ENCODE data around the gene TRDN.
"Not testable (repeated sequence)": the region's sequence is repeated elsewhere in the genome, so short reads cannot be mapped to it uniquely, and the experiment has no call there.

Gene TRDN

DNA sequence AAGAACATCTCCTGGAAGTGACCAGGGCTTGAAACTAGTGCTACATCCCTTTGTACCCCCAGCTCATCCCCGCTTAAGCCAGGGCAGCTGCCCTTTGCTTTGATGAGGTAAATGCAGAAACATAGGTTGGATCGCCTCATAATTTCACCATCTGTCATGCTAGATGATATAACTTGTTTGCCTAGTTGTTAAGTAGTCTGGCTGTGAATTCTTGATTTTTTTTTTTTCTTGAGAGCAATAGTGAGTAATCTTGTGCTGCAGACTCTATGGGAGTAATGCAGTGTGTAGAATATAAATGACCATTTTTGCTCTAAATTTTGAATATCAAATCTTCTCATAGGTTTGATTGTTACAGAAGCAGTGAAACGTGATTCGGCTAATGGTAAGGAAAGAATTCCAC lies 4.1 kb downstream of the TRDN start:
- DNase-seq (ENCODE audit: low read depth), result no peak

GRCh38 chr6:123629258-123629941 lies 7.3 kb downstream of the TRDN start:
- DNase-seq (ENCODE audit: low read depth), result no peak

GRCh38 chr6:123625696-123626095 lies 11.1 kb downstream of the TRDN start:
- DNase-seq (ENCODE audit: low read depth), result no peak

- DNase-seq (ENCODE audit: low read depth), result no peak
These were observed 14.0 kb downstream of the TRDN start for GRCh38 chr6:123622780-123623179.

DNA sequence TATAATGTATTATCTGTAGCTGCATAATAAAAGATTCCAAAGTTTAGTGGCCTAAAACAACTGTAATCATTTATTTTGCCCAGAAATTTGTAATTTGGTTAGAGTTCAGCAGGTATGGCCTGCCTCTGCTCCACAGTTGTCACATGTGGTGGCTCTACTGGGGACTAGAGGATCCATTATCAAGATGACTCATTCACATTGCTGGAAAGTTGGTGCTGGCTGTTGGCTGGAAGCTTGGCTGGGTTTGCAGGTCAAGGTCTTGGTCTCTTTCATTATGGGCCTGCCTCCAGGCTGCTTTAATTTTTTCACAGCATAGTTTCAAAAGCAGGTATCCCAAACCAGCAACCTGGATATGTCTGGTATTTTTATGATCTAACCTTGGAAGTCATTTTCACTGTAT lies 17.6 kb downstream of the TRDN start:
- no peak for DNase-seq (ENCODE audit: low read depth)

- DNase-seq (ENCODE audit: low read depth), result no peak
These were observed 19.8 kb downstream of the TRDN start for GRCh38 chr6:123616942-123617341.

DNA sequence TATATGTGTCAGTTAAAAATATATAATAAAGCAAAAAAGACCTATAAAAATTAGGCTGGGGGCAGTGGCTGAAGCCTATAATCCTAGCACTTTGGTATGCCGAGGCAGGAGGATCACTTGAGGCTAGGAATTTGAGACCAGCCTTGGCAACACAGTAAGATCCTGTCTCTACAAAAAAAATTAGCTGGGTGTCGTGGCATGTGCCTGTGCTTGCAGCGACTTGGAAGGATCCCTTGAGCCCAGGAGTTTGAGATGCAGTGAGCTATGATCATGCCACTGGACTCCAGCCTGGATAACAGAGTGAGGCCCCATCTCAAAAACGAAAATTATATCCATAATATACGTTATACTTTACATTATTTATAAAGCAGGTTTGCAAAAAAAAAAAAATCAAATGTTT lies 20.7 kb downstream of the TRDN start:
- DNase-seq (ENCODE audit: low read depth), result no peak

DNA sequence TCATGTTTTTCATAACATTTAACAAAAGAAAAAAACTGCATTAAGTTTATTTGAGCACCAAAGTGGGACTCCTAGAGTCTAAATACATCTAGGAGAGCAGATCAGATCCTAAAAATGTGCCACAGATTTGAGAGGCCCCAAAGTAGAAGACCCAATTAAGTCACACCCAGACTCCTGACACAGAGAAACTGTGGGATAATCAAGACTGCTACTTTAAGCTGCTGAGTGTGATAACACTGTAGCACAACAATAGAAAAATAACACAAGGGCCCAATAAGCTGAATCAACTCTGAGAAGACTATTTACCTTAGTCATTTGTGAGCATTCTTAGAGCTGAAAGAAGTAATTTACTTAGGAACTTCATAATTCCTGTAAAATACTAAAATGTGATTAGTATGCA lies 26.0 kb downstream of the TRDN start:
- no peak for DNase-seq (ENCODE audit: low read depth)

GRCh38 chr6:123604067-123604466 lies 32.7 kb downstream of the TRDN start:
- no peak for DNase-seq (ENCODE audit: low read depth)

- DNase-seq (ENCODE audit: low read depth), result no peak
These were observed 38.7 kb downstream of the TRDN start for GRCh38 chr6:123598011-123598410.

DNA sequence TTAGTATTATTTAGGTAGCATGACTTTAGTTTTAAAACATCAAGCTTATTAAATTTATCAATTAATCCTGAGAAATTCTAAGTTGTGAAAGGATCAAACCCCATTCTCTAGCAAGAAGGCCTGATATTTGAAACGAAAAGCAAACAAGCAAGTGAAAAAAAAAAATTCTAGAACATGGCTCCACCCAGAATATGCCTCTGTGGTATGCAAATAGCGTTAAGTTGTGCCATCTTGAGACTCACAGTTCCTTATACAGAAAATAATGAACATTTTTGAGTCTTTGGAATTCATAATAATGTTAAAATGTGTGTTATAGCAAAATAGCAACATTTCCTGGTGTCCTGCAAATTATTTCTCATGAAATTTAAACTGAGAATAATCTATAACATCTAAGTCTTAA lies 42.0 kb downstream of the TRDN start:
- DNase-seq (ENCODE audit: low read depth), result no peak

DNA sequence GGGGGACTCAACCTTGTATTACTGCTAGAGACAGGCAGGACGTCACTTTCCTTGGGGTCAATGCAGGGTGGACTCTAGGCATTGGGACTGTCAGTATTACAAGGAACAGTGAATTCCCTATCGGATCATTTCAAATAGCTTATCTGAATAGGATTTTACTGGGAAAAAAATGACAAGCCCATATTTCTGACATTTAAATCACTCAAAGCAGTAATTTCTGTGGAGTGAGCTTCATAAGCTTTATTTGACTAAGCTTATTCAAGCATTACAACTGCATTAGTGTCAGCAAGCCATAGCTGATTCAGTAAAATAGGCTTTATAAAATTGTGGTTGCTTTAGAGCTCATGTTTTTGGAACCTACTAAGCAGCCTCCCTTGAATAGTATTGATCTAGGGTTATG lies 44.3 kb downstream of the TRDN start:
- no peak for DNase-seq (ENCODE audit: low read depth)

GRCh38 chr6:123589973-123590372 lies 46.8 kb downstream of the TRDN start:
- no peak for DNase-seq (ENCODE audit: low read depth)

GRCh38 chr6:123589317-123589716 lies 47.4 kb downstream of the TRDN start:
- DNase-seq (ENCODE audit: low read depth), result no peak

GRCh38 chr6:123588546-123588895 lies 48.2 kb downstream of the TRDN start:
- DNase-seq (ENCODE audit: low read depth), result no peak

DNA sequence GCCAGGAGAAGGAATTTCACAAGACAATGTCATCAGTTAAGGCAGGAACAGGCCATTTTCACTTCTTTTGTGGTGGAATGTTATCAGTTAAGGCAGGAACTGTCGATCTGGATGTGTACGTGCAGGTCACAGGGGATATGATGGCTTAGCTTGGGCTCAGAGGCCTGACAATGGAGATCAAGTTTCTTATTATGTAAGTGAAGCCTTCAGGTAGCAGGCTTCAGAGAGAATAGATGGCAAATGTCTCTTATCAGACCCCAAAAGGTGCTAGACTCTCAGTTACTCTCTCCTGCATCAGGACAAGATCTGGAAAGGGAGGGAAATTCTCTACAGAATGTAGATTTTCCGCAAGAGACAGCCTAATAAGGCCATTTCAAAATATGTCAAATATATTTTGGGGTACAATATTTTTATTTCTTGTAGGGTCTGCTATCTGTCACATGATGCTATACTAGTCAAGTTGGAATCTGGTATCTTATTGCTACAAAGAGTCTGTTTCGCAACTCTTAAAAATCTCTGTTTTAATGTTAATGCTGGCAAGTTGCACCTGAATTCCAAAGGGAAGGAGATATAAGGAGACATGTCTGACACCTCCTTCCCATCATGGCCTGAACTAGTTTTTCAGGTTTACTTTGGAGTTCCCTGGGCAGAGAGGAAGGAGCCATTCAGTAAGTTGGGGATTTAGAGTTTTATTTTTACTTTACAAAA lies 48.8 kb downstream of the TRDN start:
- DNase-seq (ENCODE audit: low read depth), result no peak

DNA sequence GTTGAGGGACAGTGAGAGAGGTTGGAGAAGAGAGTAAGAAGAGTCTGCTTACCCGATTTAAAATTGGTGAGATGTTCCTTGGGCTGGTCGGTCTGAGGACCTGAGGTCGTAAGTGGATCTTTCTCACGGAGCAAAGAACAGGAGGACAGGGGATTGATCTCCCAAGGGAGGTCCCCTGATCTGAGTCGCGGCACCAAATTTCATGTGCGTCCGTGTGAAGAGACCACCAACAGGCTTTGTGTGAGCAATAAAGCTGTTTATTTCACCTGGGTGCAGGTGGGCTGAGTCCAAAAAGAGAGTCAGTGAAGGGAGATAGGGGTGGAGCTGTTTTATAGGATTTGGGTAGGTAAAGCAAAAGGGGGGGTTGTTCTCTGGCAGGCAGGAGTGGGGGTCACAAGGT lies 49.3 kb downstream of the TRDN start:
- DNase-seq (ENCODE audit: low read depth), result not testable (repeated sequence)

DNA sequence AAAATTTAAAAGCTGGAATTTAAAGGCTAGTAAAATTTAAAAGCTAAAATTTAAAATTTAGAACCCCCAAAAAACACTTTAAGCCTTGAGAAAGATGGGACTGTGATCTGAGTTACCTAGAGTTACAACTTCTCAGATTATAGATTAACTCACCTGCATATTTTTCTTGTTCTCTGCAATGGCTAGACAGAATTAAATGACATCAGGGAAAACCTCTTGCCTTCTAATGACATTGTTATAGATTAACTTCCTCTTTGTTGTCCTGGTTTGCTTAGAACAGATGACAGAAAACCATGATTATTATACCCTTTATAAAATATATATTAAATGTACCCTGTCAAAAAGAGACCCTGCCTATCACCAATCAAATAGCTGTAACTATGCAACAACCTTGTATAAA lies 56.4 kb downstream of the TRDN start:
- no peak for DNase-seq (ENCODE audit: low read depth)

DNA sequence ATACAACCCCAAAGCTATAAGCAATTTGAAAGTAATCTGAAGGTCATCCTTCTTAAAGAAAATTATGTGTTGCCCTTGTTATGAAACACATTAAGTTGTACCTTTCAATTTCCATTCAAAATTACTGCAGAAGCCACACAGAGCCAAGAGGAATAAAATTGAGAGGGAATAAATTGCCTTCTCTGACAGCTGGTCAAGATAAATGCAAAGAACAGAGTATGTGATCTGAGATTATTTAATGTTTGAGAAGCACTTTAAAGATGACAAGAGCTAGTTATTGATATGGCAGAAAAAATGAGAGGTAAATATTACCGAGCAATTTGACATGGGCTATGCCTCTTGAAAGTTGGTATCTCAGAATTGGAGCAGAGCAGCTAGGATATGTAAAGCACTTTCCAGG lies 61.6 kb downstream of the TRDN start:
- no peak for DNase-seq (ENCODE audit: low read depth)

- no peak for DNase-seq (ENCODE audit: low read depth)
These were observed 65.7 kb downstream of the TRDN start for GRCh38 chr6:123570813-123571684.

- DNase-seq (ENCODE audit: low read depth), result no peak
These were observed 67.2 kb downstream of the TRDN start for GRCh38 chr6:123569575-123569974.

DNA sequence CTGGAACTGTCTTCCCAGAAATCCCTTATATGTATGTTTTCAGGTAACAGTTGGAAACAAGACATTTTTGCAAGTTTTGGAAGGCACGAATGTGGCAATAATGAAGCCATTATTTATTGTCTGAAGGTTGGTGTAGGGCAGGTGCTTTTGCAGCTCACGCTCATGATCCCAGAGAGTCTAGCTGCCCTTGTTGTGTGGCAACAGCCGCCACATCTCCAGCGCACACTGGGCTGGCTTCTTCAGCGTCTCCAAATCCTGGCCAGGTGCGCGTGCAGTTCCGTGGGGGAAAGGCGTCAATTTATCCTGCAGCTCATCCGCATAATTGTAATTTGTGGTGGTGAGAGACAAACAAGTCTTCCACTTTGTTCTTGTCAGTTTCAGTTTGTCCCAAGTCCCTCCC lies 71.2 kb downstream of the TRDN start:
- DNase-seq (ENCODE audit: low read depth), result no peak

DNA sequence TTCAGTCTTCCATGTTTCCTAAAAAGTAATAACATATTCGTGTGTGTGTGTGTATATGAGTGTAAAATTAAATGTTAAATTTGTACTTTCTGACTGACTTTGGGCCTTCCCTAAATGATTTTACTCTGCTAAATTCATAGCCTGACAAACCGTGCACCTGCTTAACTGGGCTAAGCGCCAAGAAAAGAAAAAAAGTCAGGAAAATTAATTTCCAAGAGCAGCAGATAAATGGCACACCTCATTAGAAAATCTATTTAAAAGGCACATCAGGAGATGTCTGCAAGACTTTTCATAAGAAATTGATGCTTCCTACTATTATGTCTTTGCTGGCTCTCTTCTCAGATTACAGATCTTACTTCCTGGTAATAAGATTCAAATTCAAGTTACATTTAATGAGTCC lies 72.4 kb downstream of the TRDN start:
- no peak for DNase-seq (ENCODE audit: low read depth)
